ENCODE results near the gene USP12.
"Not testable (repeated sequence)": the region's sequence is repeated elsewhere in the genome, so short reads cannot be mapped to it uniquely, and the experiment has no call there.

USP12 gene, protein sequence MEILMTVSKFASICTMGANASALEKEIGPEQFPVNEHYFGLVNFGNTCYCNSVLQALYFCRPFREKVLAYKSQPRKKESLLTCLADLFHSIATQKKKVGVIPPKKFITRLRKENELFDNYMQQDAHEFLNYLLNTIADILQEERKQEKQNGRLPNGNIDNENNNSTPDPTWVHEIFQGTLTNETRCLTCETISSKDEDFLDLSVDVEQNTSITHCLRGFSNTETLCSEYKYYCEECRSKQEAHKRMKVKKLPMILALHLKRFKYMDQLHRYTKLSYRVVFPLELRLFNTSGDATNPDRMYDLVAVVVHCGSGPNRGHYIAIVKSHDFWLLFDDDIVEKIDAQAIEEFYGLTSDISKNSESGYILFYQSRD

DNA sequence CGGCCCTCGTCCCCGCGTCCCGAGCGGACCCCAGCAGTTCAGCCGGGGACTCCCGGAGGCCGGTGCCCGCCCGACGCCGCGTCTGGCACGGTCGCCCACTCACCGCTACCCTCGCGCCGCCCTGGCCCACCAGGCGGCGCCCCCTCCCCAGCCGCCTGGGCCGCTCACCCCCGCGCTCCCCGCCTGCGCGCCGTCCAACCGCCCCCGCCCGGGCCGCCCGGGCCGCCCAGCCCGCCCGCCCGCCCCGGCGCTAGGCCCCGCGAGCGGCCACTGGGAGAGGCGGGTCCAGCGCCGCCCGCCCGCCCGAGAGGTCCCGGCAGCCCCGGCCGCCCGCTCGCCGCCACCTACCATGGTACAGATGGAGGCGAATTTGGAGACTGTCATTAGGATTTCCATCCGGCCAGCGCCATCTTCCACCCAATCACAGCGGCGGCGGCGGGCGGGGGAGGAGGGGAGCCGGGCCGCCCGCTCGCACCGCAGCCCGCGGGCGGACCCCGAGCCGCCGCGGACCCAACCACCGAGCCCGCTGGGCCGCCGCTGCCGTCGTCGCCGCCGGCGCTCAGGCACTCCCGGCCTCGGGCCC lies at the start of gene USP12:
Gene USP12, minus strand, starts transcription at position 568 of the 583 bp plus-strand sequence. Its CDS starts 172 bp downstream, at position 396.
- no peak for DNase-seq

DNA sequence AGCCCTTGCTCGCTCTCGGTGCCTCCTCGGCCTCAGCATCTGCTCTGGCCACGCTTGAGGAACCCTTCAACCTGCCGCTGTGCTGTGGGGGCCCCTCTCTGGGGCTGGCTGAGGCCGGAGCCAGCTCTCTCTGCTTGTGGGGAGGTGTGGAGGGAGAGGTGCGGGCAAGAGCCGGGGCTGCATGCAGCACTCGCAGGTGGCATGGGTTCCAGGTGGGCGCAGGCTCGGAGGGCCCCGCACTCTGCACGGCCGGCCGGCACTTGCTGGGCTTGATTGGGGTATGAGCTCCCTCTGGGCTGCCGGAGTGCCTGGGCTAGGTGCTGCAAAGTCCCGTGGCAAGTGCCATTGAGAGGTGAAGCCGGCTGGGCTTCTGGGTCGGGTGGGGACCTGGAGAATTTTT lies 48.0 kb upstream of the USP12 start:
- no peak for DNase-seq

DNA sequence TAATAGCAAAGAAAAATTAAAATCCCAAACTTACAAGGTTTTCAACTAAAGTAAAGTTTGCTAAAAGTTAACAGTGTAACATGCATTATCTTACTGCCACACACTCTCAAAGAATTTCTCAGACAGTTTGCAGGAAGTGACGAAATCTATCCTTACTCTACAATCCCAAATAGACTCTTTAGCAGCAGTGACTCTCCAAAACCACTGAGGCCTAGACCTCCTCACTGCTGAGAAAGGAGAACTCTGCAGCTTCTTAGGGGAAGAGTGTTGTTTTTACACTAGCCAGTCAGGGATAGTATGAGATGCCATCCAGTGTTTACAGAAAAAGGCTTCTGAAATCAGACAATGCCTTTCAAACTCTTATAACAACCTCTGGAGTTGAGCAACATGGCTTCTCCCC lies 47.2 kb upstream of the USP12 start:
- not testable (repeated sequence) for DNase-seq

DNA sequence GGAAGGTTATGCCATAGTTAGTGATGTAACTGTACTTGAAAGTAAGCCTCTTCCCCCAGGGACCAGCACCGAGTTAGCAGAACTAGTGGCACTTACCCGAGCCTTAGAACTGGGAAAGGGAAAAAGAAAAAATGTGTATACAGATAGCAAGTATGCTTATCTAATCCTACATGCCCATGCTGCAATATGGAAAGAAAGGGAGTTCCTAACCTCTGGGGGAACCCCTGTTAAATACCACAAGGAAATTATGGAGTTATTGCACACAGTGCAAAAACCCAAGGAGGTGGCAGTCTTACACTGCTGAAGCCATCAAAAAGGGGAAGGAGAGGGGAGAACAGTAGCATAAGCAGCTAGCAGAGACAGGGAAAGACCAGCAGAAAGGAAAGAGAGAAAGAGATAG lies 46.2 kb upstream of the USP12 start:
- DNase-seq: not testable (repeated sequence)

DNA sequence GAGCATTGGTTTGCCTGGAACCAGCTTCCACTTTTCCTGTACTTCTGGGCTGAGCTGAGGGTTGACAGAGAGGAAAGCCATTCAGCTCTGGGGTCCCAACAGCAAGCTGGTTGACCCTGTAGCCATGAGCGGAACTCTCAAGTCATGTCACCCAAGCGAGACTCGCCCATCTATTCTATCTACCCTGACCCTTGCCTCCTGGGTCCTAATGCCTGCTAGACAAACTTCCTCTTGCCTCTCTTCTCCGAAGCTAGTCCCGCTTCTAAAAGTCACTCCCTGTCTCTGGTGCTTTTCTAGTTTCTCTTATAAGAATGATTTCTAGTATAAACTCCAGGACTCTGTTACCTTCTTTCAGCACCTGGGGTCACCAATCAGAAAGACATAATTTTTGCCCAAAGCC lies 41.8 kb upstream of the USP12 start:
- not testable (repeated sequence) for DNase-seq

DNA sequence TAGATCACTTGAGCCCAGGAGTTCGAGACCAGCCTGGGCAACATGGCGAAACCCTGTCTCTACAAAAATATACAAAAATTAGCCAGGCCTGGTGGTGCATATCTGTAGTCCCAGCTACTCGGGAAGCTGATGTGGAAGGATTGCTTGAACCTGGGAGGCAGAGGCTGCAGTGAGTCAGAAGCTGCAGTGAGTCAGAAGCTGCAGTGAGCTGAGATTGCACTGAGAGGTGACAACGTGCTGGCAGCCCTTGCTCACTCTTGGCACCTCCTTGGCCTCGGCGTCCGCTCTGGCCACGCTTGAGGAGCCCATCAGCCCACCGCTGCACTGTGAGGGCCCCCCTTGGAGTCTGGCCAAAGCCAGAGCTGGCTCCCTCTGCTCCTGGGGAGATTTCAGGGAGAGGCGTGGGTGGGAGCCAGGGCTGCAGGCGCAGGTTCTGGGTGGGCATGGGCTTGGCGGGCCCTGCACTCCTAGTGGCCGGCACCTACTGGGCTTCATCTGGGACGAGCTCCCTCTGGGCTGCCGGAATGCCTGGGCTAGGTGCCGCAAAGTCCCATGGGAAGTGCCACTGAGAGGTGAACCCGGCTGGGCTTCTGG lies 40.3 kb upstream of the USP12 start:
- no peak for DNase-seq

DNA sequence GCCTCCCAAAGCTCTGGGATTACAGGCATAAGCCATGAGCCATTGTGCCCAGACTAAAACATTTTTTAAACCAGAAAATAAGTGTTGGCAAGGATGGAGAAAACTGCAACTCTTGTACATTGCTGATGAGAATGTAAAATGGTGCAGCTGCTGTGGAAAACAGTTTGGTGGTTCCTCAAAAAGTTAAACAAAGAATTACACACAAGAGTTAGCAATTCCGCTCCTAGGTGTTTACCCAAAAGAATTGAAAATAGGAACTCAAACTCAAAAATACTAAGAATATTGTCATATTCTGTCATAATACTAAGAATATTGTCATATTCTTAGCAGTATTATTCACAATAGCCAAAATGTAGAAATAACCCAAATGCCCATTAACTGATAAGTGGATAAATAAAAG lies 39.7 kb upstream of the USP12 start:
- DNase-seq: no peak

DNA sequence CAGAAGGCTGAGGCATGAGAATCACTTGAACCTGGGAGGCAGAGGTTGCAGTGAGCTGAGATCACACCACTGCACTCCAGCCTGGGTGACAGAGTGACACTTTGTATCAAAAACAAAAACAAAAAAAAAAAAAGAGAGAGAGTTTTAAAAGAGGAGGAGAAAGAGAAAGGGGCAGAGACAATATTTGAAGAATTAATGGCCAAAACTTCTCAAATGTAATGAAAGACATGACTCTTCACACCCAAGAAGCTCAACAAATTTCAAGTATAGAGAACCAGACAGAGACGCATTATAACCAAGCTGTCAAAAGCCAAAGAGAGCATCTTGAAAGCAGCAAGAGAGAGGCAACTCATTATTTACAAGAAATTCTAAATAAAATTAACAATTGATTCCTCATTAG lies 36.9 kb upstream of the USP12 start:
- no peak for DNase-seq

DNA sequence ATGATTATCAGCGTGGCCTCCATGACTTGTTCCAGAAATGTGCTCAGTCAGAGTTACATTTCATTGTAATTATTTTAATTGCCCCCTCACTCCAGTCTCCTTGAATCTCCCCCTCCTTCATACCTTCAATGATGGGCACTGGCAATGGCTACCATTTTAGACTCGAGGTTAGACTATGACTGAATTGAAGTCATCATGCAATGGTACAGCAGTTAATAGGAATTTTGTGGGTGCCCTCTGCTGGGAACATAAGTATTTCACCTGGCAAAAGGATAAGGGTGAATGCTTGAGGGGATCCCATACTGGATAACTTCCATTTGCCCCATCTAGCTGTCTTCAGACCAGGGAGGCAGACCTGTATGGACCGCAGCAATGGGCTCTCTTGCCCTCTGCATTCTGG lies 32.2 kb upstream of the USP12 start:
- DNase-seq: no peak

DNA sequence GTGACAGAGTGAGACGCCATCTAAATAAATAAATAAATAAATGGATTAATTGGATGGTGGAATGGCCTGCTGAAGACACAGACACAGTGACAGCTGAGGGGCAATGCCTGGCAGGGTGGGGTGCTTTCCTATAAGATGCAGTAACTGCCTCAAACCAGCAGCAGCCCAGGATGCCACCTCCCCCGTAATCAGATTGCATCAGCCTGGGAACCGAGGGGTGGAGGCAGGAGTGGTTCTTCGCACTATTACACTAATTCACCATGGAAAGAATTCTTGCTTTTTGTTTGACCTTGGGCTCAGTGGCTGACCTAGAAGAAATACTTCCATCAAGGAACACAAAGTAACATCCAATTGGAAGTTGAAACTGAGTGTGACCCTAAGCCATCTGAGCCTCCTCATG lies 31.6 kb upstream of the USP12 start:
- DNase-seq: no peak

DNA sequence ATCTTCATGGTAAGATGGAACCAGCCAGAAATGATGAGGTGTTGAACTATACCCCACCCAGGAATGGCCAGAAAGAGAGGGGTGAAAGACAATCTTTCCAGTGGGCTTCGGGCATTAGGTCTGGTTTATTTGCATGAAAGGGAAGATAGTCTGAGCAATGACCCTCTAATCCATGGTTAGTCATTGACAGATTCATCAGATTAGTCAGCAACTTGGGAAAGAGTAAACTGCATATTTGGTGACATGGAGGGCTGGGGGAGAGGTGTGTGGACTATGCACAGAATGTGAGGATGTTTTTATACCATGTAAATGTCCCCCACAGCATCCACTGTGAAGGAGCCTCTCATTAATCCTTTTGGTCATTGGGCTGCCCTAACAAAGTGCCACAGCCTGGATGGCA lies 30.1 kb upstream of the USP12 start:
- DNase-seq: no peak

DNA sequence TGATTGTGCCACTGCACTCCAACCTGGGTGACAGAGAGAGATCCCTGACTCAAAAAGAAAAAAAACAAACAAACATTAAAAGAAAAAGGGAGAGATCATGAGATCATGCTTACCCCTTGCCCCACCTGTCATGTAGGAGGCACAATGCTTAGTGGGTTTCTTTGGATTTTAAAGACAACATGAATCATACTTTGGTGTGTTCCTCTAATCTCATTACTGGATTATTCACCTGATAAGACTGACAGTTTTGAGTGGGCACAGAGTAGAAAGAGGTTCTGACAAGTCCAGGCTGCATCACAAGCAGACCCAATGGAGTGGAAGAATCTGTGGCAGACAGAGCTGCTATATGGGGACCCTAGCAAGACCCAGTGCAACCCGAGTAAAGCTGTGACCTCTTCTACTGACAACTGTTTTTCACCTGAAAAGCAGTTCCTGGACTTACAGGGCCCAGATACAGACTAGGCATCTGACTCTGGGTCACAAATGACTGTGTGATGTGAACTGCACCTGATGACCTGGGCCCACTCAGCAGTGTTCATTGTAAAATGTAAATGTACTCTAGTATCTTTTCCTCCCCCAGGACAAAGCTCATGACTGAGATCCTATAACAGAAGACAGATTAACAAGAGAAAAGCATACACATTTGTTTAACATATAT lies 28.9 kb upstream of the USP12 start:
- DNase-seq: no peak

DNA sequence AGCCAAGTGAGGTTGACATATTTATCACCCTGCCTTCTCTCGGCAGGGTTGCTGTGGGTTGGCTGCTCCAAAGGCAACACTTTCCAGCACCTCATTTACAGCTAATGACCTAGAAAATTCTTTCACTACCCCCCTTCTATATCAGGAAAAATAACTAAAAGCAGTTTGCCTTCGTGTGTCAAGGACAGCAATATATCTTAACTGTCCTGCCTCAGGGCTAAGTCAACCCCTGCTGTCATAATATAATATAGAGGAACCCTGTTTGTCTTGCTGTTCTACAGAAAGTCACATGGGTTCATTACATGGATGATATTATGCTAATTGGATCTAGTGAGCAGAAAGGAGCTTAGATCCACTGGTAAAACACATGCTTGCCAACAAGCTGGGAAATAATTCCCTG lies 28.1 kb upstream of the USP12 start:
- no peak for DNase-seq

DNA sequence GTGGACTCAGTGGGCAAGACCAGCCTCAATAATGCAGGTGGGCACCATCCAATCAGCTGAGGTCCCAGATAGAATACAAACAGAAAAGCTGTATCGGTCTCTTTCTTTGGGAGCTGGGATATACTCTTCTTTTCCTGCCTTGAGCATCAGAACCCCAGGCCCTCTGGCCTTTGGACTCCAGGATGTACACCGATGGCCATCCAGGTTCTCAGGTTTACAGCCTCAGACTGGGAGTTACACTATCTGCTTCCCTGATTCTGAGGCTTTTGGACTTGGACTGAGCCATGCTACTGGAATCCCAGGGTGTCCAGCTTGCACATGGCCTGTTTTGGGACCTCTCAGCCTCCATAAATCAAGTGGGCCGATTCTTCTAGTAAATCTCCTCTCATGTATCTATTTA lies 27.6 kb upstream of the USP12 start:
- DNase-seq: no peak

DNA sequence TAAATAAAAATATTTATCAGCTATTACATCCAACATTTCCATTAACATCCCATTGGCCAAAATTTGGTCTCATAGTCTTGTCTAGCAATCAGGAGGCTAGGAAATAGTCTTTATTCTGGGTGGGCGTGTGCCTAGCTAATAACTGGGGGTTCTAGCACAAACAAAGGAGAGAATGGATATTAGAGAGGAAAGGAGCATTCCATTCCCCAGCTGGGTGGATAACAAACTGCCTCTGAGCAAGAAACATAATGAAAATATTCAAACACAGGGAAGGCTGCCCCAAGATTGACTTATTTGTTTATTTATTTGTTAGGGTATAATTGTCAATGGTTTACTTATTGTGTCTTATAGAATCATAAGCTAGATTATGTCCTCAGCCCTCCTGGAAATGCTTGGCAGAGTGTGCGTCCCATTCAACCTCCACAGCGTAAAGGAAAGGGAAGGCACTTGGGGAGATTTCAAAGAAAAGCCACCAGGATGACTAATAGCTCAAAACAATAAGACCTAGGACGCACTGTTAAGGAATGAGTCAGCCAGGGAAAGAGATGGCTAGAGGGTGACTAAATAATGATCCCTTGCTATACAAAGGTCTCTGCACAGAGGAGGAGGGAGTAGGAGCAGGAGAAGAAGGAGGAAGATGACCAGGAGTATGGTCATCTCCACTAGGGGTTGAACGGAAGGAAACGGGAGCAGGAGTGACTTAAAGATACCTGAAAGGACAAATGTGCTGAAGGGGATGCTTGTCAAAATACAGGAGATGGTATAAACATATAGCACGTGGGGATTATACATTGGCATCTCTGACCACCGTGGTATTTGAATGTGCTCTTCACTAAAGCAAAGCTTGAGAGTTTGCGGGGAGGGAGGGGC lies 23.5 kb upstream of the USP12 start:
- DNase-seq: no peak

DNA sequence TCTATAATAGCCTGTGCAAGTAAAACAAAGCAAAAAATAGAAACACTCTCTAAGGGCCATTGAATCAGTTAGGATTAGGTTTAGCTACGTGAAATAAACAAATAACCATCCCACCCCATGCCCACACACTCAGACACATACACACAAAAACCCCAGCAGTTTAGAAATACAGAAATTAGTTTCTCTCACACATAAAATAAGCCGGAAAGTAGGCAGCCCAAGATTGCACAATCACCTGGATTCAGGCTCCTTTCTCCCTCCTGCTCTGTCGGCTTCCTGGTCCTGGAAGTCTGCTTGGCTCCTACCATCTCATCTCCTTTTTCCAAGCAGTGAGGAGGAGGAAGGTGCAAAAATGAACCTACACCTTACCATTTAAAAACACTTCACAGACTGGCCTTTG lies 22.6 kb upstream of the USP12 start:
- DNase-seq: no peak

DNA sequence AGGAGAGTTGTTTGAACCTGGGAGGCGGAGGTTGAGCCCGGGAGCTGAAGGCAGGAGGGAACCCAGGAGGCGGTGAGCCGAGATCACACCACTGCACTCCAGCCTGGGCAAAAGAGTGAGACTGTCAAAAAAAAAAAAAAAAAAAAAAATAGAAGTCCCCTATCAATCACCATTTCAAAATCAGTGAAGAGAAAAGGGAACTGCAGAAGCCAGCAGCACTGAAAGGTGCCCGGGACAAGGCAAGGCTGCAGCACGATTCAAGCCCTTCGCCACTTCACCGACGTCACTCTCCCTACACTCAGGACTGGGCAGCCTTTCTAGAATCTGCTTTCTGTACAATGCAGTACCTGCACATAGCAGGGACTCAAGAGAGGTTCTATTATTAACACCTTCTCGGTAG lies 21.9 kb upstream of the USP12 start:
- DNase-seq: no peak

DNA sequence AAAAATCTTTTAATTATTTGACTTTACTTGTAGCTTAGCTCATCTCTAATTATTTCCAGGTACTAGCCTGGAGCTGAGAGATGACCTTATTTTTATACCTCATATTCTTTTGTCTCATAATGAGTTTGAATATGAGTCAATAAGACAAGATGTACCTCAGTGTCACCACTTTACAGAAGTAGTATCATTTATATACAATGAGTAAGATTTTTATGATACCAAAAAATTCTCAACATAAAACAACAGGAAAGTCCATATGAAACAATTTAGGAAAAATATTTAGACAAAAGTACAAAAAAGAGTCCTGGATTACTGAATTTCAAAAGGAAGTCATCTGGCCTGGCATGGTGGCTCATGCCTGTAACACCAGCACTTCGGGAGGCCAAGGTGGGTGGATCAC lies 21.4 kb upstream of the USP12 start:
- no peak for DNase-seq

DNA sequence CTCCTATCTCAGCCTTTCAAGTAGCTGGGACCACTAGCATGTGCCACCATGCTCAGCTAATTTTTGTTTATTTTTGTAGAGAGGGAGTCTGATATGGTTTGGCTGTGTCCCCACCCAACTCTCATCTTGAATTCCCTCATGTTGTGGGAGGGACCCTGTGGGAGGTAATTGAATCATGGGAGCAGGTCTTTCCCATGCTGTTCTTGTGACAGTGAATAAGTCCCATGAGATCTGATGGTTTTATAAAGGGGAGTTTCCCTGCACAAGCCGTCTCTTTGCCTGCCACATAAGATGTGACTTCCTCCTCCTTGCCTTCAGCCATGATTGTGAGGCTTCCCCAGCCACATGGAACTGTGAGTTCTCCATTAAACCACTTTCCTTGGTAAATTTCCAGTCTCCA lies 20.8 kb upstream of the USP12 start:
- DNase-seq: not testable (repeated sequence)

DNA sequence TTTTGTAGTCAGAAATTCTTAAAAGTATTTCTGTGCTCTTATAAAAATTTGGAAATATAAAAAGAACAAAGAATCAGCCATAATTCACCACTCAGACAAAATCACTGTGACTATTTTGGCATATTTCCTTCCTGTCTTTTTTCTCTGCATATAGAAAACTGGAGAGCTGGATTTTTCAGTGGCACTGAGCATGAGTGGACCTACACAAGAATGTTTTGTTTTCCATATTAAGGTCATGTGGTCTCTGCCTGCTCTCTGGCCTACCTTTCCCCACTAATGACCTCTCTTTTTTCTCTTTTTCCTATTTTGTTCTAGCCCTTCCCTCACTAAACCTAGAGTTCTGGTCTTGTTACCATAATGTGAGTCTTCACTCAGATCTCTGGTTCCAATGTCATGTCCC lies 17.6 kb upstream of the USP12 start:
- DNase-seq: no peak

DNA sequence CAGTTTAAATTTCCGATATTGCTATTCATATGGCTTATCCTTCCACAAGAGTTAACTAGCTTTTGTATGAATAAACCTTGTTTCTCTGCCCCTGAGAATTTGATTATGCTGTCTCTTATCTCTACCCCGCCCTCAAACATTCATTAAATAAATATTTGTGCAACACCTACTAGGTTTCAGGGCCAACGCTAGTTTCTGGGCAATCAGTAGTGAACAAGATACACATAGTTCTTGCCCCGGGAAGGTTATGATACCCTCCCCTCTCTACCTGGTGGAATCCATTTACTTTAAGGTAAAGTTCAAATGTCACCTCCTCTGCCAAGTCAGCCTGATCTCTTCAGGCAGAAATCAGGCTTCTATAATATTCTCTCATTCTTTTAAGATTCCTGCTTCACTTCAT lies 16.6 kb upstream of the USP12 start:
- DNase-seq: no peak

DNA sequence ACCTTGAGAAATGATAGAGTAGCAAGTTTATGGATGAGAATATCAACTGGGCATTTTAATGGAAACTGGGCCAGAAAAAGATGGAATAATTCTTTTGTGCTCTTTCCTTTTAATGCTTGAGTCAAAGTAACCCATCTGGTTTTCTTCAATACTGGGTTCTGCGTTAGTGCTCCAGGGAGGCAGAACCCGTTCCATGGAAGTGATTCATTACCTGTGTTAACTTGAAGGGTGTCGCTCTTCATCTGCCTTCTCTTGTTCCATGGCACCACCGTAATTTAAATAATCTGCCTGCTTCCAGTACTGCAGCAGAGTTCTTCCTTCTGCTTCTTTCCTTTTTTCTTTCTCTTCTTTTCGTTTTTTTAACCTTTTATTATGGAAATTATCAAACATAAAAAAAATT lies 14.7 kb upstream of the USP12 start:
- no peak for DNase-seq

DNA sequence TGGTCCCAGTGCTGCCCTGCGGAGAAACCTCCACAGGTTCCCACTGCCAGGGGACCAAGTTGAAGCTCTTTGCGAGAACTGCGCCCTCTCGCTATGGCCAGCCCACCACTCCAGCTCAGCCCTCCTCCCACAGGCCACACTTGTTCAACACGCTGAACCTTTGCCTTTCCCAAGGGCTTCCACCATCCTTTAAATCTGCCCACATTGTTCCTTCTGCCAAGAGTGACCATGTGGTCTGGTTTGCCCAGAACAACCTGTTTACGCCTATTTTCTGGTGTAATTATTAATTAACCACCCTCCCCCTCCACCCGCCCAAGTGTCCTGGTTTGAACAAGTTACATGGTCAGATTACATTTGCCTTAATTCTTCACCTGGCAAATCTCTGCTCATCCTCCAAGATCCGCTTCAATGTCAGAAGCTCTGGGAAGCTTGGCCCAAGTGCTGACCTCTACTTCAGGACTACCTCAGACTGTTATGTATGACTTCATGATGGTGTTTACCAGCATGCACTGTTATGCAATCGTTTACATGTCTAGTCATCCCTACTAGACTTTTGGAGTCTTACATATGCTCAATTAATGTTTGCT lies 12.0 kb upstream of the USP12 start:
- no peak for DNase-seq
